ENCODE data around the gene DRGX.

DNA sequence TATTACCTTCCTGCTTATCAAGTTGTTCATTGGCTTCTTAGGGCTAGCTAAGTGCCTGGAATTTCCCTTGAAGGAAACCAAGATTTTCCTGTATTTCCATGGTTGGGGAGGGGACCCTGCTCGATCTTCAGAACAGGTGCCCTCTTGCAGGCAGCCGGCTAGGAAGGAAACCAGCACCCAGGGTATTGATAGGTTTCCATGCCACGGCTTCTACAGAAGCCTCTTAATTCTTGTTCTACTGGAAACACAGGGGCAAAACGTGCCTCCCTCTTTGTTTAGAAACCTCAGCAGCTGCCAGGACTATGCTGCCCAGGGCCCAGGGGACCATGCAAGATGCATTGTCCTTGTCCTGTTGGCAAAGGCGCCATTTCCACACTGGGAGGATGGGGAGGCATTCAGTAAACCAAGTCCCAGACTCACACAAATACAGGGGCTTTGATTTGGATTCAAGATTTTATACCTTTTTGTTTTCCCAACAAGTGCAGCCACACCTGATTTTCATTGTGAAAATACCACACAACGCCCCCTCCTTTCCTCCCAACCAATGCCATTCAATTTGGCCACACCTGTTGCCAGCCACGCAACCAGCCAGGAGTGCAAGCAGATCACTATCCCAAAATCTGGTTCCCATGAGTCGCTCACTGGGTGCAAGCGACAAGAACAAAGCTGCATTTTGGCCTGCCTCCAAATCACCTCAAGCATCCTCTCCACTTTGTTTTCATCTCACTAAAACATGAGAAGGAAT, 67.3 kb downstream of the DRGX start:
- TF ChIP-seq MXI1 (IDR thresholded peaks at IDR 0.05; ENCODE audit: low read depth, low read length): no peak
- TF ChIP-seq CTCF (IDR thresholded peaks at IDR 0.05 in 2 of 3, conservative IDR thresholded peaks at IDR 0.05 in 1 of 3; ENCODE audit: control insufficient read depth in 2 of 3, extremely low read depth in 1 of 3, insufficient read depth in 1 of 3, low read depth in 3 of 3, low read length in 3 of 3): no peak
- TF ChIP-seq ETV6 (conservative IDR thresholded peaks at IDR 0.05 in 1 of 2, IDR thresholded peaks at IDR 0.05 in 1 of 2; ENCODE audit: borderline replicate concordance in 1 of 2, low read depth in 1 of 2): no peak
- no peak for TF ChIP-seq POLR2A (IDR thresholded peaks at IDR 0.05; ENCODE audit: low read depth, low read length)

All from GM12878 (cell line).